Retina (tissue), 1 donor: Measurements from ENCODE around the gene KLK12.

ENCODE experiments used
- DNase-seq: peaks from one replicate; pipeline ENCODE4 v3.0.0-alpha.2; 2016

The KLK12 gene

DNA sequence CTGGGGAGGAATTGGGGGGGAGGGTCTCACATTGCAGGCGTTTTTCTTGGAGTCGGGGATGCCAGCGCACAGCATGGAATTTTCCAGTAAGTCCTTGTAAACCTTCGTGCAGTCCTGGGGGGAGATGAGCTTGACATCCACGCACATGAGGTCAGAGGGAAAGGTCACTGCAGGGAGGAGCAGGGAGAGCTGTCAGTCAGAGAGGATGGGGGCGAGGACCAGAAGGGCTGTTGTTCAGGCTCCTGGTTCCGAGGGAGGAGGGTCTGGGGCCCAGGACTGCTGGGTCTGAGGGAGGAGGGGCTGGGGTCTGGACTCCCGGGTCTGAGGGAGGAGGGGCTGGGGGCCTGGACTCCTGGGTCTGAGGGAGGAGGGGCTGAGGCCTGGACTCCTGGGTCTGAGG lies 55.0 kb downstream of the KLK12 start:
- DNase-seq, result no peak
